Subcutaneous abdominal adipose tissue (tissue), 5 donors: Measurements from ENCODE around the gene CRACDL.

Experiments used
- H3K27ac ChIP-seq: one replicate; pipeline ENCODE4 v1.7.0; 2013; ENCODE audit warnings: low read depth, mild to moderate bottlenecking, inconsistent platforms, low read length, moderate library complexity
- H3K27me3 ChIP-seq, 5 donors: one replicate each; pipeline ENCODE4 v1.7.0; 2013; ENCODE audit warnings: low read length in 5 of 5, inconsistent platforms in 1 of 5; ENCODE audit not compliant: control insufficient read depth in 5 of 5, insufficient read depth in 4 of 5
- H3K36me3 ChIP-seq, 5 donors: one replicate each; pipeline ENCODE4 v1.7.0; 2013; ENCODE audit warnings: low read length in 5 of 5; ENCODE audit not compliant: control insufficient read depth in 5 of 5, insufficient read depth in 5 of 5
- H3K4me1 ChIP-seq, 5 donors: one replicate each; pipeline ENCODE4 v1.7.0; 2013; ENCODE audit warnings: low read length in 5 of 5, mild to moderate bottlenecking in 3 of 5, moderate library complexity in 1 of 5; ENCODE audit not compliant: control insufficient read depth in 5 of 5, insufficient read depth in 5 of 5
- H3K4me3 ChIP-seq, 5 donors: one replicate each; pipeline ENCODE4 v1.7.0; 2013; ENCODE audit warnings: low read length in 5 of 5, low read depth in 1 of 5
- H3K9ac ChIP-seq, 5 donors: one replicate each; pipeline ENCODE4 v1.7.0; 2013; ENCODE audit warnings: low read length in 5 of 5, mild to moderate bottlenecking in 4 of 5, moderate library complexity in 3 of 5
- H3K9me3 ChIP-seq, 5 donors: one replicate each; pipeline ENCODE4 v1.7.0; 2013; ENCODE audit warnings: low read length in 5 of 5; ENCODE audit not compliant: control insufficient read depth in 5 of 5
- donor health status: healthy.
- donor health status: healthy.
- donor health status: healthy.
- donor health status: healthy.
- donor health status: healthy.

Gene CRACDL

GRCh38 chr2:98768384-98769113 is 167.5 kb downstream of the CRACDL start:
- H3K4me1 ChIP-seq, result peaks cover 0 to 32% (median 11%) of the 10 kb centered on the region in 5 donors
- no peaks in the 10 kb centered on the region for H3K36me3 ChIP-seq
- no peak overlapping the region for H3K9ac ChIP-seq
- peaks cover 0 to 6% (median 0%) of the 10 kb centered on the region in 5 donors for H3K27me3 ChIP-seq
- no peak overlapping the region for H3K27ac ChIP-seq
- no peaks in the 10 kb centered on the region for H3K9me3 ChIP-seq
- no peak overlapping the region for H3K4me3 ChIP-seq

GRCh38 chr2:98764499-98764898 is 171.5 kb downstream of the CRACDL start:
- no peaks in the 10 kb centered on the region for H3K9me3 ChIP-seq
- H3K27me3 ChIP-seq, result peaks cover 0 to 6% (median 0%) of the 10 kb centered on the region in 5 donors
- no peaks in the 10 kb centered on the region for H3K36me3 ChIP-seq
- H3K9ac ChIP-seq, result no peak overlapping the region
- no peak overlapping the region for H3K27ac ChIP-seq
- H3K4me3 ChIP-seq, result no peak overlapping the region
- H3K4me1 ChIP-seq, result peaks cover 0 to 31% (median 6%) of the 10 kb centered on the region in 5 donors

- Histone ChIP-seq H3K9me3 (no peaks in the 10 kb centered on the region), H3K4me3 (no peak overlapping the region), H3K36me3 (no peaks in the 10 kb centered on the region), H3K27ac (no peak overlapping the region), H3K9ac (no peak overlapping the region), H3K27me3 (peaks cover 0 to 6% (median 0%) of the 10 kb centered on the region in 5 donors), H3K4me1 (peaks cover 0 to 30% (median 6%) of the 10 kb centered on the region in 5 donors)
These were observed 172.6 kb downstream of the CRACDL start for GRCh38 chr2:98763209-98763951.

GRCh38 chr2:98761909-98762308 is 174.1 kb downstream of the CRACDL start:
- no peaks in the 10 kb centered on the region for H3K36me3 ChIP-seq
- H3K27ac ChIP-seq, result no peak overlapping the region
- no peak overlapping the region for H3K4me3 ChIP-seq
- H3K9ac ChIP-seq, result no peak overlapping the region
- H3K27me3 ChIP-seq, result peaks cover 0 to 6% (median 3%) of the 10 kb centered on the region in 5 donors
- H3K4me1 ChIP-seq, result peaks cover 0 to 40% (median 13%) of the 10 kb centered on the region in 5 donors
- H3K9me3 ChIP-seq, result no peaks in the 10 kb centered on the region

GRCh38 chr2:98761267-98761781 is 174.7 kb downstream of the CRACDL start:
- H3K9ac ChIP-seq, result no peak overlapping the region
- no peak overlapping the region for H3K27ac ChIP-seq

GRCh38 chr2:98759827-98760625 is 176.0 kb downstream of the CRACDL start:
- peaks cover 0 to 7% (median 4%) of the 10 kb centered on the region in 5 donors for H3K27me3 ChIP-seq
- no peaks in the 10 kb centered on the region for H3K36me3 ChIP-seq
- no peak overlapping the region for H3K4me3 ChIP-seq
- H3K27ac ChIP-seq, result no peak overlapping the region
- no peaks in the 10 kb centered on the region for H3K9me3 ChIP-seq
- H3K9ac ChIP-seq, result no peak overlapping the region
- peaks cover 0 to 36% (median 13%) of the 10 kb centered on the region in 5 donors for H3K4me1 ChIP-seq

More at GRCh38 chr2:98761267-98761781, 174.7 kb downstream of the CRACDL start:
- no peak overlapping the region for H3K4me3 ChIP-seq
- no peaks in the 10 kb centered on the region for H3K9me3 ChIP-seq
- peaks cover 0 to 40% (median 13%) of the 10 kb centered on the region in 5 donors for H3K4me1 ChIP-seq
- H3K27me3 ChIP-seq, result peaks cover 0 to 6% (median 4%) of the 10 kb centered on the region in 5 donors
- H3K36me3 ChIP-seq, result no peaks in the 10 kb centered on the region

GRCh38 chr2:98759338-98759737 is 176.7 kb downstream of the CRACDL start:
- H3K9me3 ChIP-seq, result no peaks in the 10 kb centered on the region
- no peak overlapping the region for H3K9ac ChIP-seq
- peaks cover 0 to 36% (median 13%) of the 10 kb centered on the region in 5 donors for H3K4me1 ChIP-seq
- no peak overlapping the region for H3K4me3 ChIP-seq
- no peak overlapping the region for H3K27ac ChIP-seq
- H3K36me3 ChIP-seq, result no peaks in the 10 kb centered on the region
- peaks cover 0 to 10% (median 4%) of the 10 kb centered on the region in 5 donors for H3K27me3 ChIP-seq

- Histone ChIP-seq H3K27me3 (peaks cover 0 to 10% (median 4%) of the 10 kb centered on the region in 5 donors), H3K36me3 (no peaks in the 10 kb centered on the region), H3K9ac (no peak overlapping the region), H3K4me1 (peaks cover 0 to 36% (median 13%) of the 10 kb centered on the region in 5 donors), H3K9me3 (no peaks in the 10 kb centered on the region), H3K27ac (peak overlapping the region; percentile 8), H3K4me3 (peak overlapping the region in 2 of 5 donors; percentile 10 to 13)
These were observed 178.1 kb downstream of the CRACDL start for GRCh38 chr2:98757904-98758421.

GRCh38 chr2:98753801-98754200 is 182.2 kb downstream of the CRACDL start:
- Histone ChIP-seq H3K27ac (no peak overlapping the region), H3K9me3 (no peaks in the 10 kb centered on the region), H3K4me1 (peaks cover 0 to 24% (median 8%) of the 10 kb centered on the region in 5 donors), H3K4me3 (no peak overlapping the region), H3K27me3 (peaks cover 0 to 5% (median 0%) of the 10 kb centered on the region in 5 donors), H3K36me3 (no peaks in the 10 kb centered on the region), H3K9ac (no peak overlapping the region)
